ES-I3 (cell line): Measurements from ENCODE around the gene POLE.
A peak's percentile ranks its signal among the peaks of the same experiment; 100 is the strongest.
"Not testable (repeated sequence)": the region's sequence is repeated elsewhere in the genome, so short reads cannot be mapped to it uniquely, and the experiment has no call there.

Source experiments
- H3K36me3 ChIP-seq: 2 replicates; pipeline ENCODE4 v1.6.1; 2013; ENCODE audit warnings: mild to moderate bottlenecking, low read length, control low read depth, moderate library complexity; ENCODE audit not compliant: insufficient read depth
- H3K4me1 ChIP-seq: 2 replicates; pipeline ENCODE4 v1.6.1; 2013; ENCODE audit warnings: mild to moderate bottlenecking, control low read depth, low read length; ENCODE audit not compliant: insufficient read depth
- H3K9ac ChIP-seq: 2 replicates; pipeline ENCODE4 v1.6.1; 2013; ENCODE audit warnings: low read depth, mild to moderate bottlenecking, low read length, moderate library complexity
- H3K9me3 ChIP-seq: 2 replicates; pipeline ENCODE4 v1.6.1; 2013; ENCODE audit warnings: mild to moderate bottlenecking, low read length, moderate library complexity; ENCODE audit not compliant: control insufficient read depth, insufficient read depth

The POLE gene

GRCh38 chr12:132603240-132604150 is 83.6 kb downstream of the POLE start:
- Histone ChIP-seq H3K4me1 (peaks cover 6% of the 10 kb centered on the region; the same call in 1 of the 2 replicates), H3K9me3 (no peaks in the 10 kb centered on the region), H3K36me3 (no peaks in the 10 kb centered on the region), H3K9ac (peak overlapping the region; percentile 24; the same call in 1 of the 2 replicates)

GRCh38 chr12:132602572-132603239 is 84.4 kb downstream of the POLE start:
- no peaks in the 10 kb centered on the region for H3K36me3 ChIP-seq
- no peaks in the 10 kb centered on the region for H3K9me3 ChIP-seq
- H3K9ac ChIP-seq: no peak overlapping the region
- H3K4me1 ChIP-seq: peaks cover 6% of the 10 kb centered on the region; the same call in 1 of the 2 replicates

- H3K9me3 ChIP-seq: no peaks in the 10 kb centered on the region
- no peaks in the 10 kb centered on the region for H3K36me3 ChIP-seq
- peak overlapping the region; percentile 25; the same call in 1 of the 2 replicates for H3K9ac ChIP-seq
- H3K4me1 ChIP-seq: peaks cover 6% of the 10 kb centered on the region; the same call in 1 of the 2 replicates
Measured at GRCh38 chr12:132601171-132601883, 85.8 kb downstream of the POLE start.

GRCh38 chr12:132600048-132601032 is 86.8 kb downstream of the POLE start:
- no peaks in the 10 kb centered on the region for H3K36me3 ChIP-seq
- no peaks in the 10 kb centered on the region for H3K9me3 ChIP-seq
- H3K4me1 ChIP-seq: peaks cover 10% of the 10 kb centered on the region; the same call in 1 of the 2 replicates
- H3K9ac ChIP-seq: peak overlapping the region; percentile 25; the same call in 1 of the 2 replicates

GRCh38 chr12:132599502-132599901 is 87.6 kb downstream of the POLE start:
- not testable (repeated sequence) for H3K36me3 ChIP-seq, H3K9me3 ChIP-seq, H3K9ac ChIP-seq, H3K4me1 ChIP-seq

- H3K36me3 ChIP-seq: no peaks in the 10 kb centered on the region
- peaks cover 4% of the 10 kb centered on the region; the same call in 1 of the 2 replicates for H3K4me1 ChIP-seq
- H3K9ac ChIP-seq: peak overlapping the region; percentile 13; the same call in 1 of the 2 replicates
- H3K9me3 ChIP-seq: no peaks in the 10 kb centered on the region
Measured at GRCh38 chr12:132597333-132598316, 89.5 kb downstream of the POLE start.

GRCh38 chr12:132596016-132596415 is 91.1 kb downstream of the POLE start:
- no peaks in the 10 kb centered on the region for H3K9me3 ChIP-seq
- H3K4me1 ChIP-seq: peaks cover 4% of the 10 kb centered on the region; the same call in 1 of the 2 replicates
- no peak overlapping the region for H3K9ac ChIP-seq
- no peaks in the 10 kb centered on the region for H3K36me3 ChIP-seq

GRCh38 chr12:132595183-132595582 is 92.0 kb downstream of the POLE start:
- peaks cover 4% of the 10 kb centered on the region; the same call in 1 of the 2 replicates for H3K4me1 ChIP-seq
- no peak overlapping the region for H3K9ac ChIP-seq
- H3K9me3 ChIP-seq: no peaks in the 10 kb centered on the region
- H3K36me3 ChIP-seq: no peaks in the 10 kb centered on the region

- Histone ChIP-seq H3K36me3 (no peaks in the 10 kb centered on the region), H3K4me1 (peaks cover 4% of the 10 kb centered on the region; the same call in 1 of the 2 replicates), H3K9me3 (no peaks in the 10 kb centered on the region), H3K9ac (no peak overlapping the region)
Measured at GRCh38 chr12:132593938-132594358, 93.2 kb downstream of the POLE start.

GRCh38 chr12:132593521-132593920 is 93.6 kb downstream of the POLE start:
- H3K4me1 ChIP-seq: peaks cover 4% of the 10 kb centered on the region; the same call in 1 of the 2 replicates
- H3K9ac ChIP-seq: no peak overlapping the region
- no peaks in the 10 kb centered on the region for H3K36me3 ChIP-seq
- H3K9me3 ChIP-seq: no peaks in the 10 kb centered on the region

- Histone ChIP-seq H3K36me3 (no peaks in the 10 kb centered on the region), H3K9ac (no peak overlapping the region), H3K9me3 (no peaks in the 10 kb centered on the region), H3K4me1 (peaks cover 4% of the 10 kb centered on the region; the same call in 1 of the 2 replicates)
Measured at GRCh38 chr12:132593071-132593470, 94.1 kb downstream of the POLE start.

- Histone ChIP-seq H3K9me3 (no peaks in the 10 kb centered on the region), H3K4me1 (peaks cover 4% of the 10 kb centered on the region; the same call in 1 of the 2 replicates), H3K9ac (no peak overlapping the region), H3K36me3 (no peaks in the 10 kb centered on the region)
Measured at GRCh38 chr12:132592282-132592970, 94.7 kb downstream of the POLE start.
